Spinal cord (tissue), 10 donors: ENCODE data around the gene ALPK3. TPM values are rescaled to one million over a fixed set of nuclear protein-coding genes. Genes with fewer than 3 reads are reported as not detected.

ENCODE experiments used
- DNase-seq, 6 donors: peaks; one replicate each; pipeline versions ENCODE4 v3.0.0 to v3.0.0-alpha.2; 2013 to 2015; ENCODE audit warnings: low spot score in 6 of 6, low read depth in 4 of 6
- H3K27ac ChIP-seq: one replicate; pipeline ENCODE4 v1.5.1; 2013; ENCODE audit warnings: low read depth, low read length, control low read depth
- H3K27me3 ChIP-seq: one replicate; pipeline ENCODE4 v1.6.1; 2013; ENCODE audit warnings: low read length; ENCODE audit not compliant: control insufficient read depth, insufficient read depth
- H3K36me3 ChIP-seq: one replicate; pipeline ENCODE4 v1.6.1; 2013; ENCODE audit warnings: low read length; ENCODE audit not compliant: control insufficient read depth, insufficient read depth
- H3K4me1 ChIP-seq: one replicate; pipeline ENCODE4 v1.6.1; 2013; ENCODE audit warnings: low read length; ENCODE audit not compliant: control insufficient read depth, insufficient read depth
- H3K4me3 ChIP-seq: one replicate; pipeline ENCODE4 v1.5.1; 2013; ENCODE audit warnings: low read depth, low read length, control low read depth
- H3K9me3 ChIP-seq: one replicate; pipeline ENCODE4 v1.6.1; 2013; ENCODE audit warnings: low read length; ENCODE audit not compliant: control insufficient read depth, insufficient read depth
- WGBS: methylation state at CpG from one replicate; pipeline ENCODE4 v1.1.5; 2013; ENCODE audit warnings: missing lambda C conversion rate; ENCODE audit not compliant: insufficient coverage; 5-methylcytosine and 5-hydroxymethylcytosine counted together
- polyA plus RNA-seq, 2 donors: library from polyadenylated mRNA; unstranded; fragments of 120-200 nt; gene quantifications; one replicate each; pipeline ENCODE4 v1.2.1, GENCODE V29; 2013; ENCODE audit not compliant: insufficient read length in 2 of 2
- total RNA-seq, 2 donors: library from RNA; depleted of rRNA in 1 of 2; stranded (reverse); fragments of 120-200 nt in 1 of 2; fragments of >200 nt in 1 of 2; gene quantifications; one replicate each; pipeline versions ENCODE4 v1.2.3 to v1.2.4, GENCODE V29; 2013 to 2014
- donor health status: healthy.

The ALPK3 gene
- total and polyA plus RNA-seq, 4 donors: 5.8 to 8.7 (median 6.4) TPM

DNA sequence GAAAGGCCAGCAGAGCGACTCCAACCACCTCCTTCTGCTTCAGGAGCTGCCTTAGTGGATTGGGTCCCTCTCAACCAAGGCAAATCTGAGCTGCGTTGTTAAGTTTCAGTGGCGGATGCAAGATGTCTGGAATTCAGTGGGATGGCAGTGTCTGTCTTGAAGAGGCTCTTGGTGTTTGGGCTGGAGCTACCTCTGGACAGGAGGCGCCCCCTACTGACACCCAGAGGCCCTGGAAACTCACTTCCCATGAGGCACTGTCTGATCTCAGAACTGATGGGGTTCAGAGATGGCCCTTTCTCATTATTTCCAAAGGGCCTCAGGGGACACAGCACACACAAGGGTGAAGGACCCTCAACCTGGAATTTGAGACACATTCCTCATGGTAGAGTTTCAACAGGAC is 61.3 kb downstream of the ALPK3 start:
- WGBS: 72% methylated on average over 4 of the region's 4 CpGs
- H3K9me3 ChIP-seq: no peaks in the 10 kb centered on the region
- DNase-seq: peak in 3 of 6 donors; percentile 22 to 59 (median 54)
- H3K27me3 ChIP-seq: no peaks in the 10 kb centered on the region
- H3K27ac ChIP-seq: no peak overlapping the region
- no peak overlapping the region for H3K4me3 ChIP-seq
- no peaks in the 10 kb centered on the region for H3K36me3 ChIP-seq
- H3K4me1 ChIP-seq: peaks cover 27% of the 10 kb centered on the region

DNA sequence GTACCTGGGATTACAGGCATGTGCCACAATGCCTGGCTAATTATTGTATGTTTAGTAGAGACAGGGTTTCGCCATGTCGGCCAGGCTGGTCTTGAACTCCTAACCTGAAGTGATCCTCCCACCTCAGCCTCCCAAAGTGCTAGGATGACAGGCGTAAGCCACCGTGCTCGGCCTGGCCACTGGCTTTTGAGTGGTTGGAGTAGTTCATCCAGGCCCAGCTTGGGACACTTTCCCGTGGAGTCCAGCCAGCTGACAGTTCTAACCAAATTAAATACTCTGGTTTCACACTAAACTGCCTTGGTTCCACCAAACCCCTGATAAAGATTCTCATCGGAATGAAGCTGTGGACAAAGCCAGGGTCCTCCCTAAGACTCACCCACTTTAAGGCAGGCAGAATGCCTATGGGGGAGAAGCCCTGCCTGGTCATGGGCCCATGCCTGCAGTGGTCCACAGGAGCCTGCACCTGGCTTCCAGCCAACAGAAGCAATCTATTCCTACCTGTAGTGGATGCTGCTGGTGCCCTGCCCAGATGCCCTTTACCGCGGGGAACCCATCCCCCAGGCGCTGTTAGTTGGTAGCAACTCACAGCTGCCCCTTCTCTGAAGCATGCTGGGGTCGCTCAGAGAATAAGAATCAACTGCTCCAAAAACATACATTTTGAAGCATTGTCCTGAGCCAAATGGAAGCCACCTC is 62.1 kb downstream of the ALPK3 start:
- Histone ChIP-seq H3K27ac (no peak overlapping the region), H3K27me3 (no peaks in the 10 kb centered on the region), H3K36me3 (no peaks in the 10 kb centered on the region), H3K4me3 (no peak overlapping the region), H3K4me1 (peaks cover 27% of the 10 kb centered on the region), H3K9me3 (no peaks in the 10 kb centered on the region)
- no peak for DNase-seq
- 91% methylated on average over 6 of the region's 11 CpGs for WGBS

DNA sequence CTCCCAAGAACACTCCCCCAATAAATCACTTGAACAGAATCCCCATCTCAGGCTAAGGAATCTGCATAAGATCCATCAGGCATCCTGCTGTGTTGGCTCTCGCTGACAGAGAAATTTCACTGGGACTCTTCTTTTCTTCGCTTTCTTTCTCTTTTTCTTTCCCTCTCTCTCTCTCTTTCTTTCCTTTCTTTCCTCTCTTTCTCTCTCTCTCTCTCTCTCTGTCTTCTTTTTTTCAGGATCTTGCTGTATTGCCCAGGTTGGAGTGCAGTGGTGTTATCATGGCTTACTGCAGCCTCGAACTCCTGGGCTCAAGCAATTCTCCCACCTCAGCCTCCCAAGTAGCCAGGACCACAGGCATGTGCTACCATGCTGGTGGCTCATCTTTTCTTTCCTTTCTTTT is 62.9 kb downstream of the ALPK3 start:
- H3K27ac ChIP-seq: no peak overlapping the region
- H3K4me3 ChIP-seq: no peak overlapping the region
- DNase-seq: no peak
- no peaks in the 10 kb centered on the region for H3K36me3 ChIP-seq
- peaks cover 22% of the 10 kb centered on the region for H3K4me1 ChIP-seq
- H3K27me3 ChIP-seq: no peaks in the 10 kb centered on the region
- no peaks in the 10 kb centered on the region for H3K9me3 ChIP-seq
- 74% methylated on average over 2 of the region's 3 CpGs for WGBS

DNA sequence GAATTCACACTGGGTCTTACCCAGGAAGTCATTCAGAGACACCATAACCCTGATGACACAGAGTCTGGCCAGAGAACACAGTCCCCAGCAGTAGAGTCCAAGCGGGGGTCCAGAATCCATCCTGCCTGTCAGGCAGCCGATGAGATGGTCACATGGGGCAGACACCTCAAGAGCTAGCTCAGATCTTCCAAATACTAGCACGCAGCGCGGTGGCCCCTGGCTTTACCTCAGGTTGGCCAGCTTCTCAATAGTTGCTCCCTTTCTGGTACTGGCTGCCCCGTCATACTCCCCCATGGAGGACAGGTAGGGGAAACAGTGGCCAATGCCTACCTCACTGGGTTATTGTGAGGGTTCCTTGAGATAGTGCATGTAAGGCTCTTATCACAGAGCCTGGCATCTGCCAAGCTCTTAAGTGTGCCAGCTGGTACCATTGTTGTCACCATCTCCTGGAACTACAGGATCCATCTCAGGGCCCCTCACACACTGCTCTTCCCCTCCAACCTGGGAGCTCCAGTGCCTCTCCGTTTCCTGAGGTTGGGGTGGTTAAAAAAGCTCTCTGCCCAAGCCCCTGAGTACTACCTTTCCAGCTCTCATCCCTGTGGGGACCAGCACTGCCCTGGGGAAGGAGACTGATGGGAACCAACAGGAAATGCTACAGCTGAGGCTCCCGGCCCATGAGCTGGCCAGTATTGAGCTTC is 63.8 kb downstream of the ALPK3 start:
- DNase-seq: no peak
- Histone ChIP-seq H3K4me1 (peaks cover 17% of the 10 kb centered on the region), H3K4me3 (no peak overlapping the region), H3K36me3 (no peaks in the 10 kb centered on the region), H3K27me3 (no peaks in the 10 kb centered on the region), H3K27ac (no peak overlapping the region), H3K9me3 (no peaks in the 10 kb centered on the region)
- 93% methylated on average over 7 of the region's 8 CpGs for WGBS

DNA sequence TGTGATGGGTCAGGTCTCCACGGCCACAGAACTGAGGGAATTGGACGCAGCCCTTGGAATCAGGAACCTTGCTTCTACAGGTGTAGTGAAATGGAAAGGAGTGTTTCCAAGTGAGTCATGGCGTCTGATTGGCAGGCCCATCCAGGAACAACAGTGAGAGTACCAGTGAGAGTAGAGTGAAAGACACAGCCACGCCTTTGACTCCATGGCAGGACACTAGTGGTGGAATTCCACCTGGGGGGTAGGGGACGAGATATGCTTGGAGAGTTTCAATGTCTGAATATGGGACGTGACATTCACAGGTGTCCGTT is 64.3 kb downstream of the ALPK3 start:
- H3K9me3 ChIP-seq: no peaks in the 10 kb centered on the region
- H3K4me3 ChIP-seq: no peak overlapping the region
- no peaks in the 10 kb centered on the region for H3K36me3 ChIP-seq
- H3K27ac ChIP-seq: no peak overlapping the region
- H3K4me1 ChIP-seq: peaks cover 18% of the 10 kb centered on the region
- H3K27me3 ChIP-seq: no peaks in the 10 kb centered on the region
- WGBS: 96% methylated on average over 4 of the region's 7 CpGs
- DNase-seq: no peak

DNA sequence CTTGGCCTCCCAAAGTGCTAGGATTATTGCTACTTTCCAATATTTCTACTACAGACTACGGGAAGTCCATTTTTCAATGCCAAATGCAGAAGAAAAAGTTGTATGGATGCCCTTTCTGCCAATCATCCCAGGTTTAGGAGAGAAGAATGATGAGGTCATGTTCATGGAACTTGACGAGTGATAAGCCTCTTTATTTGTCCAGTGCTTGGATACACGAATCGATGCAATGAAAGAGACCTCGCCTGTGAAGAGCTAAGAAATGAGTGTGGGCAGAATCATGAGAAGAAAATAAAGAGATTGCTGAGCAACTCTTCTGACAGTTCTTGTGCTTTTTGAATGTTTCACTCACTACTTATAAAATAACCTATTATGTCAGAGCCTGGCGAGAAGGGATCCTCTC is 66.3 kb downstream of the ALPK3 start:
- Histone ChIP-seq H3K27ac (no peak overlapping the region), H3K4me1 (peaks cover 12% of the 10 kb centered on the region), H3K36me3 (no peaks in the 10 kb centered on the region), H3K4me3 (no peak overlapping the region), H3K9me3 (no peaks in the 10 kb centered on the region), H3K27me3 (no peaks in the 10 kb centered on the region)
- DNase-seq: no peak
- WGBS: 100% methylated on average over 1 of the region's 6 CpGs

DNA sequence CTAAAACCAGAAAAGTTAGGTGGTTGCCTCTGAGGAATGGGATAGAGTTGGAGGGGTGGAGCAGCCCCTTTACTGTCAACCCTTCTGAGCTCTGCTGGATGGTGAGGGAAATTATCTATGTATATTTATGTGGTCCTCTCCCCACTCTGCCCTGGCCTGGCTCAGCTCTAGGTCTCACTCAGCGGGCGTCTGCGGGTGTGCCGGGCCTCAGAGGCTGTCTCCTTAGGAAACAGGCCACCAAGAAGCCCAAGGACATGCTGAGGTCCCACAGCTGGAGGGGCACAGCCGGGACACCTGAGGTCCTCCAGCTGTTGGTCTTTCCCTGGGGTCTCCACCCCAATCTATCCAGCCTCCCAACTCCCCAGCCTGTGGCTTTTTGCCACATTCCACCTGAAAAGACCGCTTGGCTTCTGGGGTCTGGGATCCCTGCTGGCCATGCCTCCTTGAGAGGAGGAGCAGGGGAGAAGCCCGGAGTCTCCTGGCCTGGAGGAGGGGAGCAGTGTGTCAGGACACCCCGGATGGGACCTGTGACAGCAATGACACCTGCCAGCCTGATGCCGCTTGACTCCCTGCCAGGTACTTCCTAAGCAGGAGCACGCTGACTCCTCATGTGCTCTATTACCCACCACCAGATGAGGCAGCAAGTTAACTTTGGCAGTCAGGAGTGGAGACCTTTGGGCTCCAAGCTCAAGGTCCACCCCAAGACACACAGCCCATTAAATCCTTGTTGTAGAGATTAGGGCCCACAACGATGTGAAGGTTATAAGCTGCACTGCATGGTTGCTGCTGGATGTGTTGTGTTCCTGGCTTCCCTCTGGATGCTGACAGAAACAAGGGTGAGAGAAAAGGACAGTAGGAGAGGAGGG is 67.0 kb downstream of the ALPK3 start, which contains the start of gene SLC28A1:
Gene SLC28A1 (plus strand): TSS at position 747 of the 866 bp plus-strand sequence. CDS start 3,099 bp downstream, outside the sequence.
- peaks cover 8% of the 10 kb centered on the region for H3K4me1 ChIP-seq
- no peak for DNase-seq
- peaks cover 3% of the 10 kb centered on the region for H3K36me3 ChIP-seq
- 87% methylated on average over 10 of the region's 11 CpGs for WGBS
- no peaks in the 10 kb centered on the region for H3K27me3 ChIP-seq
- H3K27ac ChIP-seq: no peak within 1 kb of the TSS
- H3K4me3 ChIP-seq: no peak within 1 kb of the TSS
- H3K9me3 ChIP-seq: no peaks in the 10 kb centered on the region

DNA sequence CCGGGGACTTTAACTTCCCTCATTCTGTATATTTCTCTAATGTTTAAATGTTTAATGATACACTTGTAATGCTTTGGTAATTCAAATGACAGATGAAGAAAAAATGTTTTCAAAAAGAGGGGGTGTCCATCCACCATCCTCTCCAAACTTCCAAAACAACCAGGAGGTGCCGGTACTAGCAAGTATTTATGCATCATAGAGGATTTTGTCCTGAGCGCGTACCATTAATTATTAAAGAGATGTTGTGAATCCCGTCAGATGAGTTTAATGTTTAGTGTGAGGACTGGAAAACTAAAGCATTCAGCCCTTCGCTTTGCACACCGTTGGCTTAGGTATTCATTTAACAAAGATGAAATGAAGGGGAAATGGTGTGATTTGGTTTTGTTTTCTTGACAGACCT is 68.6 kb downstream of the ALPK3 start:
- Histone ChIP-seq H3K4me3 (no peak overlapping the region), H3K9me3 (no peaks in the 10 kb centered on the region), H3K36me3 (peaks cover 3% of the 10 kb centered on the region), H3K27ac (no peak overlapping the region), H3K4me1 (peaks cover 3% of the 10 kb centered on the region), H3K27me3 (no peaks in the 10 kb centered on the region)
- DNase-seq: no peak
- WGBS: no CpG with 5 or more reads among the region's 7 CpGs

DNA sequence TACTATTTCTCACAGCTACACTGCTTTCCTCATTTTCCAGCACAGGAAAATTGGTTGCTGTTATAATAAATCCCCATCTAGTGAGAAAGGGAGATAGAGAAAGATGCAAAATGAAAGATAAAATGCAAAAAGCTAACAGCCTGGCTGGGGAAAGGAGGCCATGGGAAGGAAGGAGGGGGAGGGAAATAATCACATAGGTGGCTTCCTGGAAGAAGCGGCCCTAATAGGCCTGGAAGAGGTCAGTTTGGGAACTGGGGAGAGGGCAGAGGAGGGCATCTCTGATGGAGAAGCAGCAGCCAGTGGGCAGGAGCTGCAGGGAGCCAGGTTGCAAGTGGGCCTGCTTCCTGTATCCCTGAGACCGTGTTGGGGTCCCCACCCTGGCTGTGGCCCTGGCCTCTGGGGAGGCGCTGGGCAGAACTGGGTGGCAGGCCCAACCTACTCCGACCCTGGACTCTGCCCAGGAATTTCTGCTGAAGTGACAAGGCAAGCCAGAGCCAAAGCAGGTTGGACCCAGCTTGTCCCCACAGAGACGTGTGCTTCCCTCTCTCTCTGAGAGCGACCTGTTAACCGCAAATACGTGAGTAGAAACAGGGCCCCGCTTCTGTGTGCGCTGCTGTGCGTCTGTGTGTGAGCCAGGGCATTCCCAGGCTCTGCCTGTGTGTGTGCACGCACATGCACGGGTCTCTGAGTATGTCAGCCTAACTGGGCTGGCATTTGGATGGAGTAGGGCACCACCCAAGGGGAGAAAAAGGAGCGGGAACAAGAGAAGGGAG is 69.2 kb downstream of the ALPK3 start:
- H3K36me3 ChIP-seq: peaks cover 3% of the 10 kb centered on the region
- no peaks in the 10 kb centered on the region for H3K27me3 ChIP-seq
- no peaks in the 10 kb centered on the region for H3K9me3 ChIP-seq
- H3K27ac ChIP-seq: no peak overlapping the region
- peaks cover 3% of the 10 kb centered on the region for H3K4me1 ChIP-seq
- H3K4me3 ChIP-seq: no peak overlapping the region
- no peak for DNase-seq
- 90% methylated on average over 13 of the region's 14 CpGs for WGBS
